ENCODE data around the gene FUS. TPM values are rescaled to one million over a fixed set of nuclear protein-coding genes. Genes with fewer than 3 reads are reported as not detected.
A peak's percentile ranks its signal among the peaks of the same experiment; 100 is the strongest.

Gene FUS
- total and polyA plus RNA-seq, 2 of the 8 experiments (the other 6 are each of a cell fraction or from before 2014, with no cell fraction given) = 484 to 685 TPM

- H2BK15ac ChIP-seq (ENCODE audit: low read length) = no peak overlapping the region
Measured at GRCh38 chr16:31192856-31193642, 13.1 kb downstream of the FUS start.

More at GRCh38 chr16:31192856-31193642, 13.1 kb downstream of the FUS start:
- Histone ChIP-seq H3K27me3 (replicated peaks in 1 of 4; ENCODE audit: control insufficient read depth in 3 of 4, extremely low read depth in 1 of 4, insufficient read depth in 3 of 4, low read length in 3 of 4) (no peaks in the 10 kb centered on the region), H3K36me3 (ENCODE audit: control insufficient read depth in 2 of 4, insufficient read depth in 4 of 4, low read length in 3 of 4) (peaks cover 58 to 86% (median 83%) of the 10 kb centered on the region in 4 experiments), H3K4me3 (ENCODE audit: extremely low read depth in 1 of 4, insufficient read depth in 2 of 4, low read depth in 3 of 4, low read length in 4 of 4) (no peak overlapping the region), H3K4me2 (ENCODE audit: insufficient read depth in 1 of 2, low read depth in 2 of 2, low read length in 2 of 2) (no peak overlapping the region), H3K79me1 (ENCODE audit: low read depth, low read length) (peaks cover 7% of the 10 kb centered on the region), H2BK120ac (replicated peaks; ENCODE audit: low read depth, low read length) (no peak overlapping the region), H3K27ac (ENCODE audit: low read depth, low read length) (no peak overlapping the region), H3K4ac (replicated peaks; ENCODE audit: insufficient read length, low read depth, low read length) (no peak overlapping the region), H3K14ac (ENCODE audit: insufficient read length) (no peak overlapping the region), H3K23ac (ENCODE audit: insufficient read length) (no peak overlapping the region), H3K23me2 (ENCODE audit: low read depth, low read length) (no peaks in the 10 kb centered on the region), H2AFZ (ENCODE audit: low read length) (no peak overlapping the region), H2BK20ac (ENCODE audit: low read length) (no peak overlapping the region), H4K20me1 (replicated peaks in 1 of 2; ENCODE audit: control insufficient read depth in 1 of 2, insufficient read depth in 2 of 2, low read length in 2 of 2) (peaks cover 5 to 35% of the 10 kb centered on the region in 2 experiments), H3K18ac (ENCODE audit: extremely low read depth, low read length) (no peak overlapping the region), H2AK5ac (ENCODE audit: low read depth, low read length) (no peak overlapping the region), H3K56ac (replicated peaks; ENCODE audit: insufficient read length, low read depth, low read length) (no peak overlapping the region), H2BK5ac (ENCODE audit: low read depth, low read length) (no peak overlapping the region), H4K5ac (ENCODE audit: insufficient read length, low read depth, low read length) (no peak overlapping the region), H3K79me2 (ENCODE audit: control insufficient read depth in 1 of 2, insufficient read depth in 2 of 2, low read length in 2 of 2) (peaks cover 0 to 30% of the 10 kb centered on the region in 2 experiments; a peak in 2 of 4 replicates), H4K91ac (replicated peaks; ENCODE audit: insufficient read length, low read length) (no peak overlapping the region), H2BK12ac (ENCODE audit: low read depth, low read length) (no peak overlapping the region), H3K9me3 (ENCODE audit: insufficient read depth in 2 of 2, low read depth in 1 of 2, low read length in 1 of 2) (no peaks in the 10 kb centered on the region), H3K4me1 (replicated peaks in 1 of 4; ENCODE audit: control insufficient read depth in 3 of 4, insufficient read depth in 4 of 4, low read length in 3 of 4) (no peaks in the 10 kb centered on the region), H4K8ac (ENCODE audit: extremely low read depth, insufficient read depth, low read length) (peak overlapping the region; percentile 28; the same call in 1 of the 2 replicates), H3K9ac (replicated peaks in 1 of 4; ENCODE audit: extremely low read depth in 1 of 4, low read depth in 3 of 4, low read length in 3 of 4) (no peak overlapping the region)
- FAIRE-seq (no peak), DNase-seq (ENCODE audit: low read depth in 1 of 2, low spot score in 2 of 2) (no peak)
- TF ChIP-seq POLR2A (IDR thresholded peaks at IDR 0.05; ENCODE audit: control extremely low read depth in 1 of 2, low read depth in 2 of 2, low read length in 2 of 2) = peak; percentile 27 to 60
- TF ChIP-seq POLR2AphosphoS5 (IDR thresholded peaks at IDR 0.05; ENCODE audit: low read depth, low read length) = peak; percentile 63
- no peak for TF ChIP-seq POU5F1 (IDR thresholded peaks at IDR 0.05; ENCODE audit: low read depth, low read length)
- 96% methylated on average over 16 of the region's 16 CpGs; no CpG with 5 or more reads in 1 of the 2 experiments for WGBS, 2 experiments (ENCODE audit: extremely low coverage in 1 of 2, insufficient coverage in 1 of 2, insufficient read length in 1 of 2, insufficient replicate concordance in 2 of 2, low coverage in 1 of 2, low lambda C conversion rate in 2 of 2, missing lambda C conversion rate in 1 of 2)
- CTCF ChIA-PET (ENCODE audit: partially characterized antibody) = no interaction called here
- POLR2A ChIA-PET (ENCODE audit: partially characterized antibody) = interaction anchor here (0.7 to 17.4 kb wide), 14 partner anchors 8 to 144 kb away, joined by 3 to 430 read pairs (median 6); partner anchors contain the start of genes FUS, KAT8, PRSS8 and PYCARD
